Measurements from ENCODE around the gene RRAD.

RRAD gene

GRCh38 chr16:66939366-66939765 is 14.0 kb upstream of the RRAD start:
- Histone ChIP-seq H3K36me3 (ENCODE audit: control insufficient read depth in 2 of 2, insufficient read depth in 1 of 2, low read length in 2 of 2) (peaks cover 0 to 71% of the 10 kb centered on the region in 2 experiments; a peak in 1 of 3 replicates), H3K9me3 (ENCODE audit: control insufficient read depth, insufficient read depth, low read depth, low read length) (no peaks in the 10 kb centered on the region), H3K4me3 (ENCODE audit: low read depth, low read length) (no peak overlapping the region), H3K27ac (ENCODE audit: extremely low read depth, low read depth, low read length) (no peak overlapping the region), H3K4me1 (ENCODE audit: control insufficient read depth, insufficient read depth, low read length) (peaks cover 2% of the 10 kb centered on the region; the same call in 1 of the 2 replicates)
- CTCF ChIA-PET: interaction anchor here (1.0 kb wide), 1 partner anchor 44 kb away, joined by 3 read pairs; no protein-coding TSS in a partner anchor
- TF ChIP-seq ZFP69B (tag by site-specific recombination; IDR thresholded peaks at IDR 0.05) (no peak), ZNF302 (tag by site-specific recombination; IDR thresholded peaks at IDR 0.05; ENCODE audit: low read depth) (no peak), ZNF266 (tag by site-specific recombination; IDR thresholded peaks at IDR 0.05; ENCODE audit: low read depth) (no peak), HOXD13 (CRISPR knock-in tag; IDR thresholded peaks at IDR 0.05; ENCODE audit: borderline replicate concordance) (no peak), IKZF3 (tag by site-specific recombination; IDR thresholded peaks at IDR 0.05) (no peak), BCL6B (tag by site-specific recombination; IDR thresholded peaks at IDR 0.05) (no peak), ZNF596 (tag by site-specific recombination; IDR thresholded peaks at IDR 0.05) (no peak), ZSCAN16 (tag by site-specific recombination; IDR thresholded peaks at IDR 0.05) (no peak)
- TF ChIP-seq, protein P1, sequence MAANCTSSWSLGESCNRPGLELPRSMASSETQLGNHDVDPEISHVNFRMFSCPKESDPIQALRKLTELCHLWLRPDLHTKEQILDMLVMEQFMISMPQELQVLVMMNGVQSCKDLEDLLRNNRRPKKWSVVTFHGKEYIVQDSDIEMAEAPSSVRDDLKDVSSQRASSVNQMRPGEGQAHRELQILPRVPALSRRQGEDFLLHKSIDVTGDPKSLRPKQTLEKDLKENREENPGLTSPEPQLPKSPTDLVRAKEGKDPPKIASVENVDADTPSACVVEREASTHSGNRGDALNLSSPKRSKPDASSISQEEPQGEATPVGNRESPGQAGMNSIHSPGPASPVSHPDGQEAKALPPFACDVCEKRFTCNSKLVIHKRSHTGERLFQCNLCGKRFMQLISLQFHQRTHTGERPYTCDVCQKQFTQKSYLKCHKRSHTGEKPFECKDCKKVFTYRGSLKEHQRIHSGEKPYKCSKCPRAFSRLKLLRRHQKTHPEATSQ (tag by site-specific recombination; IDR thresholded peaks at IDR 0.05): no peak
- POLR2A ChIA-PET: no interaction called here

DNA sequence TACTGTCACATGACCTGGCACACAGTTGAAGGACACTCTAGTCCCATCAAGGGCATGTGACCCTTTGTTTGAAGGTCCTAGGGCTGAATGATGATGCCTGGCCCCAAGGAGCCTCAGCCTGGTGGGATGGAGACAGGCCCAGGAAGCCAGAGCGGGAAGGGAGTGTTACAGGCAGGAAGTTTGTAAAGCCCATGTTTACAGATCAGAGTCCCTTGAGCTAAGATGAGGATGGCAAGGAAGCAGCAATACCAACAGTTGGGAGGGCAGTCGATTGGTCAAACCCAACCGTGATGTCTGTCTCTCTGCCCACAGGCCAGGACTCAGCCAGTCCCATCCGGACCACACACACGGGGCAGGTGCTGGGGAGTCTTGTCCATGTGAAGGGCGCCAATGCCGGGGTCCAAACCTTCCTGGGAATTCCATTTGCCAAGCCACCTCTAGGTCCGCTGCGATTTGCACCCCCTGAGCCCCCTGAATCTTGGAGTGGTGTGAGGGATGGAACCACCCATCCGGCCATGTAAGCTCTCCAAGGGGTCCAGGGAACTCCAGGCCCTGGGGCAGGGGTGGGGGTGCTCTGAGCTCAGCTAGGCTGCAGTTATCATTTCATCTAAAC is 12.5 kb upstream of the RRAD start:
- no peak for TF ChIP-seq ZNF169 (tag by site-specific recombination; IDR thresholded peaks at IDR 0.05)
- TF ChIP-seq ZBTB48 (tag by site-specific recombination; IDR thresholded peaks at IDR 0.05): no peak
- TF ChIP-seq ZNF843 (tag by site-specific recombination; IDR thresholded peaks at IDR 0.05): no peak
- no peak for TF ChIP-seq HOXA7 (CRISPR knock-in tag; IDR thresholded peaks at IDR 0.05; ENCODE audit: borderline replicate concordance)
- TF ChIP-seq ZNF280D (tag by site-specific recombination; IDR thresholded peaks at IDR 0.05): no peak
- no peak for TF ChIP-seq ZNF701 (tag by site-specific recombination; IDR thresholded peaks at IDR 0.05)
- TF ChIP-seq ZNF501 (tag by site-specific recombination; IDR thresholded peaks at IDR 0.05): no peak
- TF ChIP-seq ZNF239 (tag by site-specific recombination; IDR thresholded peaks at IDR 0.05): no peak
- no peak for TF ChIP-seq ZNF776 (tag by site-specific recombination; IDR thresholded peaks at IDR 0.05; ENCODE audit: borderline replicate concordance)
- TF ChIP-seq GLI2 (tag by site-specific recombination; IDR thresholded peaks at IDR 0.05; ENCODE audit: borderline replicate concordance, low read depth): no peak
- H3K4me3 ChIP-seq (ENCODE audit: low read depth, low read length): no peak overlapping the region
- POLR2A ChIA-PET: interaction anchor here (0.7 to 0.9 kb wide), 2 partner anchors 9 to 57 kb away, joined by 3 read pairs; partner anchors contain the start of gene PDP2
- H3K4me1 ChIP-seq (ENCODE audit: control insufficient read depth, insufficient read depth, low read length): peaks cover 2% of the 10 kb centered on the region; the same call in 1 of the 2 replicates
- peaks cover 0 to 59% of the 10 kb centered on the region in 2 experiments; a peak in 1 of 3 replicates for H3K36me3 ChIP-seq (ENCODE audit: control insufficient read depth in 2 of 2, insufficient read depth in 1 of 2, low read length in 2 of 2)
- H3K27ac ChIP-seq (ENCODE audit: extremely low read depth, low read depth, low read length): no peak overlapping the region
- CTCF ChIA-PET: interaction anchor here (1.1 kb wide), 2 partner anchors 9 to 43 kb away, joined by 5 read pairs; no protein-coding TSS in a partner anchor
- no peaks in the 10 kb centered on the region for H3K9me3 ChIP-seq (ENCODE audit: control insufficient read depth, insufficient read depth, low read depth, low read length)

Measured in HEK293 (cell line).